GM13976 (cell line): Measurements from ENCODE around the gene GHRHR.

Experiments
- DNase-seq: peaks from one replicate; pipeline ENCODE4 v3.0.0; 2012; ENCODE audit warnings: low spot score
- in situ Hi-C: fragments of 300-500 bp; cut with MboI; formaldehyde crosslinking; loops from one replicate; pipeline ENCODE4 v1.12.0; 2022; ENCODE audit warnings: low sequenced_read_pairs, mixed read lengths, inconsistent platforms; ENCODE audit not compliant: unreplicated experiment
- TF ChIP-seq, protein P1 (sequence below): IDR thresholded peaks from 2 replicates; pipeline ENCODE4 v1.5.1; 2012; ENCODE audit warnings: borderline replicate concordance, mild to moderate bottlenecking; ENCODE audit not compliant: insufficient read depth; ENCODE audit errors: extremely low read depth, missing control alignments, control extremely low read depth

The GHRHR gene

DNA sequence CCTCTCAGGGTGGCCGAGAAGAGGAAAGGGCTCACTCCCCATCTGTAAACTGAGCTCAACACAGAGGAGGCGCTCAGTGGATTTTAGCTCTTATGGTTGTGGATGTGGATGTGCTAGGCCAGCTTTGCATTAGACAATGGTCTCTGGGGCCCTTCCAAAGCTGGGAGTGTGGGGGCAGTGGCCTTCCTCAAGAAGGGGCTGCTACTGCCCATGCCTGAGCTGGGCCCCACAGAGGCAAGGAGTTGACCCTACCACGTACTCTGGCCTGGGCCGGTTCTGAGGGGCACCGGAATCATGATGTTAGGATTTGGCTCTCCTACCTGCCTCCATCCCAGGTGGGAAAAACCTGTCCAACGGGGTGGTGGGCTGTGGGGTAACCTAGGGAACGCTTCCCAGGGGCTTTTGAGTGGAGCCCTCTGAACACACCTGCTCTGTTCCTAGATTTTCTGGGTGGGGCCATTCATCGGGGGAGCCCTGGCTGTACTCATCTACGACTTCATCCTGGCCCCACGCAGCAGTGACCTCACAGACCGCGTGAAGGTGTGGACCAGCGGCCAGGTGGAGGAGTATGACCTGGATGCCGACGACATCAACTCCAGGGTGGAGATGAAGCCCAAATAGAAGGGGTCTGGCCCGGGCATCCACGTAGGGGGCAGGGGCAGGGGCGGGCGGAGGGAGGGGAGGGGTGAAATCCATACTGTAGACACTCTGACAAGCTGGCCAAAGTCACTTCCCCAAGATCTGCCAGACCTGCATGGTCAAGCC is 40.6 kb upstream of the GHRHR start:
- DNase-seq, result peak; percentile 25
- TF ChIP-seq, protein P1, sequence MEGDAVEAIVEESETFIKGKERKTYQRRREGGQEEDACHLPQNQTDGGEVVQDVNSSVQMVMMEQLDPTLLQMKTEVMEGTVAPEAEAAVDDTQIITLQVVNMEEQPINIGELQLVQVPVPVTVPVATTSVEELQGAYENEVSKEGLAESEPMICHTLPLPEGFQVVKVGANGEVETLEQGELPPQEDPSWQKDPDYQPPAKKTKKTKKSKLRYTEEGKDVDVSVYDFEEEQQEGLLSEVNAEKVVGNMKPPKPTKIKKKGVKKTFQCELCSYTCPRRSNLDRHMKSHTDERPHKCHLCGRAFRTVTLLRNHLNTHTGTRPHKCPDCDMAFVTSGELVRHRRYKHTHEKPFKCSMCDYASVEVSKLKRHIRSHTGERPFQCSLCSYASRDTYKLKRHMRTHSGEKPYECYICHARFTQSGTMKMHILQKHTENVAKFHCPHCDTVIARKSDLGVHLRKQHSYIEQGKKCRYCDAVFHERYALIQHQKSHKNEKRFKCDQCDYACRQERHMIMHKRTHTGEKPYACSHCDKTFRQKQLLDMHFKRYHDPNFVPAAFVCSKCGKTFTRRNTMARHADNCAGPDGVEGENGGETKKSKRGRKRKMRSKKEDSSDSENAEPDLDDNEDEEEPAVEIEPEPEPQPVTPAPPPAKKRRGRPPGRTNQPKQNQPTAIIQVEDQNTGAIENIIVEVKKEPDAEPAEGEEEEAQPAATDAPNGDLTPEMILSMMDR, result no peak
- in situ Hi-C loops, result no loop called here

DNA sequence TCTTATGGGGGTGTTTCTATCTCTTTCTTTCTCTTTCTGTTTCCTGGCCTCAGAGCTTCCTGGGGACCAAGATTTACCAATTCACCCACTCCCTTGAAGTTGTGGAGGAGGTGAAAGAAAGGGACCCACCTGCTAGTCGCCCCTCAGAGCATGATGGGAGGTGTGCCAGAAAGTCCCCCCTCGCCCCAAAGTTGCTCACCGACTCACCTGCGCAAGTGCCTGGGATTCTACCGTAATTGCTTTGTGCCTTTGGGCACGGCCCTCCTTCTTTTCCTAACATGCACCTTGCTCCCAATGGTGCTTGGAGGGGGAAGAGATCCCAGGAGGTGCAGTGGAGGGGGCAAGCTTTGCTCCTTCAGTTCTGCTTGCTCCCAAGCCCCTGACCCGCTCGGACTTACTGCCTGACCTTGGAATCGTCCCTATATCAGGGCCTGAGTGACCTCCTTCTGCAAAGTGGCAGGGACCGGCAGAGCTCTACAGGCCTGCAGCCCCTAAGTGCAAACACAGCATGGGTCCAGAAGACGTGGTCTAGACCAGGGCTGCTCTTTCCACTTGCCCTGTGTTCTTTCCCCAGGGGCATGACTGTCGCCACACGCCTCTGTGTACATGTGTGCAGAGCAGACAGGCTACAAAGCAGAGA is 39.9 kb upstream of the GHRHR start:
- TF ChIP-seq, protein P1, result no peak
- in situ Hi-C loops, result no loop called here
- DNase-seq, result peak; percentile 34

DNA sequence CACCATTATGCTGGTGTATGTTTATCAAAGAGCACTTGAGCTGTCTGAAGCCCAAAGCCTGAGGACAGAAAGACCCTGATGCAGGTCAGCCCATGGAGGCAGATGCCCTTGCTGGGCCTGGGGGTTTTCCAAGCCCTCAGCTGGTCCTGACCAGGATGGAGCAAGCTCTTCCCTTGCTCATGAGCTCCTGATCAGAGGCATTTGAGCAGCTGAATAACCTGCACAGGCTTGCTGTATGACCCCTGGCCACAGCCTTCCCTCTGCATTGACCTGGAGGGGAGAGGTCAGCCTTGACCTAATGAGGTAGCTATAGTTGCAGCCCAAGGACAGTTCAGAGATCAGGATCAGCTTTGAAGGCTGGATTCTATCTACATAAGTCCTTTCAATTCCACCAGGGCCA is 39.1 kb upstream of the GHRHR start:
- in situ Hi-C loops, result no loop called here
- TF ChIP-seq, protein P1, result no peak
- peak; percentile 12 for DNase-seq

DNA sequence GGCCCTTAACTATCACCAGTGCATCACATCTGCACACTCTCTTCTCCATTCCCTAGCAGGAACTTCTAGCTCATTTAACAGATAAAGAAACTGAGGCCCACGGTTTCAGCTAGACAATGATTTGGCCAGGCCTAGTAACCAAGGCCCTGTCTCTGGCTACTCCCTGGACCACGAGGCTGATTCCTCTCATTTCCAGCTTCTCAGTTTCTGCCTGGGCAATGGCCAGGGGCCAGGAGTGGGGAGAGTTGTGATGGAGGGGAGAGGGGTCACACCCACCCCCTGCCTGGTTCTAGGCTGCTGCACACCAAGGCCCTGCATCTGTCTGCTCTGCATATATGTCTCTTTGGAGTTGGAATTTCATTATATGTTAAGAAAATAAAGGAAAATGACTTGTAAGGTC is 38.6 kb upstream of the GHRHR start:
- DNase-seq, result peak; percentile 4
- in situ Hi-C loops, result no loop called here
- TF ChIP-seq, protein P1, result no peak

DNA sequence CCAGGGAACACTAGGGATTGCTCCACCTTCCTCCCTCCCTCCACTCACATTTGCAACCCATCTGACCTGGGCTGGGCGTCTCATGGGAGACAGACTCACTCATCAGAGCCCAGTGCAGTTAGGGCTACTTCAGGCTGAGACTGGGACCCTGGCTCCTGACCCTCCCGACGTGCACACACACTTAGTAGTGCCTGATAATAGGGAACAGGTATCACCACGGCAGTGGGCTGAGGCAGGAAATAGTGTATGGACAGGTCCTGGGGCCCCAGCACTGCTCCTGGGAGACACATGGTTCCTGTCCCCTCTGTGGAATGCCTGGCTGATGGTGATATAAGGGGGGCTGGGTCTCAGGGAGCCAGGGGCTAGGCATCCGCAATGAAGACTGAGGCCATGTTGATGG is 37.8 kb upstream of the GHRHR start:
- in situ Hi-C loops, result no loop called here
- DNase-seq, result peak; percentile 16
- TF ChIP-seq, protein P1, result no peak

DNA sequence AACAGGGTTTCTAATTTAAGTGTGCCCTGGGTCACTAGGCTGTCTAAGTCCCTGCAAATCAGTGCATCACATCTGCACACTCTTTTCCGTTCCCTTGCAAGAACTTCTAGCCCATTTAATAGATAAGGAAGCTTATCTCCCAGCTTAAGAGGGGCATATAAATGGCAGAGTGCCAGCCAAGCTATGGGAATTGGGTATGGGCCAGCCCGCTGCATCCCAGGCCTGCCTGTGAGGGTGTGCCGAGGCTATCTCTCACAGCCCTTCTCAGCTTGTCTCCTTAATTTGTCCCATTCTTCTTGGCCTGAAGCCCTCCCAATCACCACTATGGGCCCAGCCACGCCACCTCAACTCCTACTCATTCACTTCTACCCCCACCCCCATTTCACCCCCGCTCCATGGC is 37.4 kb upstream of the GHRHR start:
- TF ChIP-seq, protein P1, result no peak
- in situ Hi-C loops, result no loop called here
- peak; percentile 3 for DNase-seq
